GM18505 (cell line): ENCODE results near the gene NPAS3.

Source experiments
- ATAC-seq: cut with Tn5 transposase; IDR thresholded peaks from one replicate; pipeline ENCODE4 v1.9.1; 2021; ENCODE audit not compliant: unreplicated experiment
- POLR2A ChIP-seq: IDR thresholded peaks from 4 replicates; pipeline ENCODE4 v1.6.1; 2011; ENCODE audit warnings: borderline replicate concordance; ENCODE audit not compliant: insufficient read depth, insufficient read length; ENCODE audit errors: extremely low read depth

The NPAS3 gene

DNA sequence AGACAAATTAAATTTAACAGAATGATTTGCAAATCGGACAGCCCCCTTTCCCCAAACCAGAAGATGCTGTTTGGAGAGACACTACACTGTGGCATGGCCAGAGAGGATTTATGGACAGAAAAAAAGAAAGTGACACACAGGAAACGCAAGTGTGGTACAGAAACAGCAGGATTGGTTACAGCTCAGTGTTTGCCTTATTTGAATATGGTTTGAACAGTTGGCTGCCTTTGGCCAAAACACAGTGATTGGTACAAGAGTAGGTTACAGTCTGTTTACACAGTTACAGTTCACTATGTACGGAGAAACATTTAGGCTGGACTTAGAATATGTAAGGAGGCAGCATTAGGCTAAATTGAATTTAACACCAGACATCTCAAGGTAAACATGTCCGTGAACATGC is 335.3 kb downstream of the NPAS3 start:
- no peak for ATAC-seq
- TF ChIP-seq POLR2A, result no peak

DNA sequence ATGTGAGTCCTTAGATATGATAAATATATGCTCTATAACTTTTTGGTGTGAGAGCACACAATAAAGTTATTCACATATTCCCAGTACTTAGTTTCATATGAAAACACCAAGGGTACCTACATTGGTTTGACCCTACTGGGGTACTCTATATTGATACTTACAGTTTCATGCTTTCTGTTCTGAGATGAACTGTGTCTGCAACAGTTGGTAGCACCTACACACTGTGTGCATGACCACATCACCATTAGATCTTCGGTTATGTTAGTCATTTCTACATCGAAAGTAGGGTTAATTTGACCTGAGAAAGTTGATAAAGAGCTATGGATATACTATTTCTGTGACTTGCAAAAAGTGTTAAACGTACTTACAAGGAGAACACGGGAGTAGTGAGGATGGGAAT is 337.2 kb downstream of the NPAS3 start:
- ATAC-seq, result no peak
- TF ChIP-seq POLR2A, result no peak

DNA sequence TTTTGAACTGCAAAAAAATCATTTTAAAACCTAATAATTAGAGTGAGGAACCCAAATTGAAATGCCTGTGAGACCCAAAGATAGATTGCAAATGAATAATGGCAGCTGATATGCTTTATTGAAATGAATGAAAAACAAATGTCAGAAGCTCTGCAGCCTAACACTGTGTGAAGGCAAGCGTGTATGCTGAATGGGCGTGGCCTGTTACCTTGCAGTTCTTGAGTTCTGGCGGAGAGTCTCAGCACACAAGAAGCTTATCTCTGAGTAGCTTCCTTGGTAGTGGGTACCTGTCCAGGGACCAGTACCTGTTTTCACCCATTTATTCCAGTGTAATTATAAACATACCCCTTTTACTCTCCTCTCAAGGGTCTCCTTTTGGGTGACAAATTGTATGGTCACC is 341.2 kb downstream of the NPAS3 start:
- ATAC-seq, result no peak
- no peak for TF ChIP-seq POLR2A

DNA sequence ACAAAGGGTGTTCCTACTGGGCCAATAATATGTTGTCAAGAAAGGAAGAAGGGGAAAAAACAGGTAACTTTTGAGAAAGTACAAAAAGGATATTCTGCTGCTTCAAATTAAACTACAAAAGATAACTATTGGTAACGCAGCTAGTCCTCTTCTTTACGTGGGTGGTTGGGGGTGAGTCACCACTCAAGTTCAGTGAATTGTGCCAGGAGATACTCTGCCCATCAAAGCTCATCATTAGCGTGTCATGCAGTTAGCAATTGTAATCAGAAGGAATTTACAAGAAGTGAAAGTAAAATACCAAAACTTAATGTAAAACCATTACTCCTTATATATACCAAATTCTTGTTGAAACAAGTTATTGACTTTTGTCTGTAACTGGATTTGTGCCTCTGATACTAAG is 342.0 kb downstream of the NPAS3 start:
- TF ChIP-seq POLR2A, result no peak
- ATAC-seq, result no peak

DNA sequence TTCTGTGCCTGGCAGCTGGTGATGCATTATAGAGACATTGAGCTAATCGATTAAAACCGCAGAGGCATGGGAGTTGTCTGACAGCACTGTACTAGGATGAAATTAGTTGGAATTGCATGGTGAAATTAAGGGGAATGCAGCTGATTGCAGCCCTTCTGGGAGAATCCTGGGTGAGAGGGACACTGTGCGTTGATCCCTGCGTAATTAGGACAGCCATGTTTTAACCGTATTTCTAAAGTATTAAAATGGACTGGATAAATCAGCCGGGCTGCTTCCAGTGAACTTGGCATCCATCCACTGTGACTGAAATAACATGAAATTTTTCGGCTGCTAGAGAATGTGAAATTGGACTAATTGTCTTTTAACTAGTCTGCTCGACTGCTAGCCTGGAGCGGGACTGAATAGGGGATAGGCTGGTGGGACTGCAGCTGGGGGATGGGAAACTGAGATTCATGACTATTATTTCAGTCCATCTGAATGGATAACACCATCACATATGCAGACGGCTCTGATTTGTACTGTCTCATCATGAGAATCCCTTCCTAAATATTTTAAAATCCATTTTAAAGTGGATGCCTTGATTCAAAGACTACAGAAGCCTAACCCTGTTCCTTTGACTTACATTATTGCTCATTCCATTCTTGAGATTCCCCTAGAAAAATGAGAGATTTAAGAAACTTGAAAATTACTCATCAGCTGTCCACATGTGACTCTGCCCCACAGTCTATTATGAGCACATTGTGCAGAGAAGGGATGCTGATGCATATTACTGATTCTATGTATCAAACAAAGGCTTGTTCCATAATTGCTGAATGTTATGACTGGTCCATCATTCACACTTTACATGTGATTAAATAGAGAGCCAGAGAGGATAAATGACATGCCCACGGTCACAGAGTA is 343.9 kb downstream of the NPAS3 start:
- TF ChIP-seq POLR2A, result no peak
- no peak for ATAC-seq

DNA sequence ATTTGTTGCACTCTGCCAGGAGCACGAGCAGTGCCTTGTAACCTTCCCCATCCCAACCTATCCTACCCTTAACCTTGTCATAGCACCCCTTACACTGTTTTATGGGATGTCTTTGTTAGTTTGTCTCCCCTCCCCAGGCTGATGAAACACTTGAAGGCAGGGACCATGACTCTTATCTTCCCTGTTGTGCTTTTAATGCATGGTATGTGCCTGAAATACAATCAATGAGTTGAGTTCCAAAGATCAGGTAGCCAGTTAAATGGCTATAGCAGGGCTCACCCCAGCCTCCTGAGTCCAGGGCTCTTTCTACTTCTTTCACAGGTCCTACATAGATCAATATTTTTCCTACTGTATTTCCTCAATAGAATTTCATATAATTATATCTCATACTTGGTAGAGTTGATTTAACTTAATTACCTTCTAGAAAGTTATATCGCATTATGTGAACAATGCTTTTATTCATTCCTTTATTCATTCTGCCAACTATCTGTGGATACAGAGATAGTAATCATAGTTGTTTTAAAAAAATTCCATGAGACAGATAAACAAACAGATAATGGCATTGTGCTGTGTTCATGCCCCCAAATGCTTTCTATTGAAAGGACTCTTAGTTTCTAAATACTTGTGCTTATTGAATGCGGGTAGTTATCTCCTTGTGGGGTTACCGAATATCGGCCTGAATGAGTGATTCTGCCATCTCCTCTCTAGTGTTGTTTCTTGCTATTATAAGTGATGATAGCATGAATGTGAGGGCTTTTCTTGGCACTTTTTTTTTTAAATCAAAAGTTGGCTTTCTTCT is 347.4 kb downstream of the NPAS3 start:
- no peak for ATAC-seq
- TF ChIP-seq POLR2A, result no peak

DNA sequence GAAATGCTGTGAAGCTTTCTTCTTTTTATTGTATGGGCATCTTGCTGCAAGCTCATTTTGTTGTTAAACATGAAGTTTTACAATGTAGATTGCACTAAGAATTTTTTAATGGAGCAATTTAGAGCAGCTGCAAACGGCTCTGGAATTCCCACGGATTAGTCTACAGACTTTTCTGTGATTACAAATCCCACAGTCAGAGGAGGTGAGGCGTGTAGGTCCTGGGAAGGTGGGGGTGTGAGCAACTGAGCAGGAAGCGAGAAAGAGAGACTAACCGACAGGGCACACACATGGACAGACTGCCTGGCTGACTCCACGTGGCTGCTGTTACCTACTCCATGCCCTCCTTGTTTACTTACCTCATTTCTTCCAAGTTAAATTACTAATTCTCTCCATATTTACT is 348.5 kb downstream of the NPAS3 start:
- ATAC-seq, result no peak
- TF ChIP-seq POLR2A, result no peak

DNA sequence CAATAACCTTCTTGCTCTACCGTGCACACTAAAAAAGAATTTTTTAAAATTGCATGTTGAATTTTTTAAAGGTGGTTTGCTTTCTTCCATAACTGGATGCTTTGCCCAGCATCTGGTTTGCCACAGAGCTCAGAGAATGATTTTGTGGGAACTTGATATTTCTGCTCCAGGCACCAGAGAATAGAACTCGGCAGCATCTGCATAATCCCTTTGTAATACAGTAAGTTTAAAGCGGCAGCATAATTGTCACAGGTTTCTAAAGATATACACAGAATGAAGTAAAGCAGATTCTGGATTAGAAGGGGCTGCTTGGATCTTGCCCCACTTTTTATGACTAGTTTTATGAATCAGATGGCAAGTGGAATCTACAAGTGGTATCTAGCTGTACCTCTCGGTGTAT is 352.0 kb downstream of the NPAS3 start:
- ATAC-seq, result no peak
- no peak for TF ChIP-seq POLR2A

DNA sequence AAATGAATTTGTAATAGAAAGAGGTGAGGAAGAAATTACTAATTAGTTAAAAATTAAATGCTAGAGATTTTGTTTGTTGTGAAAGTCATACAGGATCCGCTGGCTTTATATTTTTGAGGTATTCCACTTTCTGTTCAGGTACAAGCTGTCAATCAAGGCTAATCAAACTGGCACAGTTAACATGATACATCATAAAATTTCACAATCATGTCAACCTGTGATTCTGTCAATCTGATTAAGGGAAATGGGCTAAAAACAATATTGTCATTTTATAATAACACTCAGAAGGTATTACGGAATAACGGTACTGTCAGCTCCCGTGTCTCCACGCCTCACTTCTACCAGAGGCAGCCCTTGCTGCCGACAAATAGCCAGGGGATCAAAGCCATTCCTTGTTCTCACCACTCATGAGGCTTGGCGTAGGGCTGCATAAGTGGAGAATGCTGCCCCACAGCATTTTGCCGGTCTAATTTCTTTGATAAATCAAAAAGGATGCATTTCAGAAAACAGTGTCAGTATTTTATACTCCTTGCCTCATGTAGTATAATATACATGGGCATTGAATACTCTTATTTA is 352.9 kb downstream of the NPAS3 start:
- TF ChIP-seq POLR2A, result no peak
- no peak for ATAC-seq

DNA sequence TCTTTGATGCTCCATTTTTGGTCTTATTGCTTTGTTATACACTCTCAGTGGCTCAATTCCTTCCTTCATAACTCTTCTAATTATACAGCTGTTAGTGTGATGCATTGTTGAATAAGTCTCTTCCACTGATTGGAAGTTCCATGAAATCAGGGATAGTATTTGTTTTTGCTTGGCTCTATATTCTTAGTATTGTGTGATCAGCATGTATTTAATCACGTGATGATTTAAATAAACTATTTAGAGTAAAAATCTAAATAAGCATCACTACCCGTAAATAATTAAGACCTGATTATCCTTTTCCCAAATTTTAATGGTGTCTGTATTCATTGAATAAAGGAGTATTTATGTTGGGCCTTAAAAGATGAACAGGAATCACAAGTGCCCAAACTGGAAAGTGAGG is 355.7 kb downstream of the NPAS3 start:
- TF ChIP-seq POLR2A, result no peak
- ATAC-seq, result no peak

DNA sequence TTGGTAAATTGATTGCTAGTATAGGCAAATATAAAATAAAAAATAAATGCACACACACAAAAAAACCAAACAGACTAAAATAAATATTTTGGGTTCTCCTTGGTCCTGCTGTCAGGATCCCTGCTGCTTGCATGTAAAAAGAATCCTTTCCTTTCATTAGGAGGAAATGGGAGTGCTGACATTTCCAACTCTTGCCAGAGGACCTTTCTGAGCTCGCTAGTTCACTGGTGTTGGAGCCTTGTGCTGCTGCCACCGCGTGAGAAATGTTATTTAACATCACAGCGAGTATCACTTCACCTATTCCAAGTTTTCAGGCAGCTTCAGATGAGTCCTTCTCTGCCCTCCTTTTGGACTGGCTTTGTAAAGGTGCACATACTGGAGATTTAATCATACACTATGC is 358.9 kb downstream of the NPAS3 start:
- no peak for ATAC-seq
- no peak for TF ChIP-seq POLR2A

DNA sequence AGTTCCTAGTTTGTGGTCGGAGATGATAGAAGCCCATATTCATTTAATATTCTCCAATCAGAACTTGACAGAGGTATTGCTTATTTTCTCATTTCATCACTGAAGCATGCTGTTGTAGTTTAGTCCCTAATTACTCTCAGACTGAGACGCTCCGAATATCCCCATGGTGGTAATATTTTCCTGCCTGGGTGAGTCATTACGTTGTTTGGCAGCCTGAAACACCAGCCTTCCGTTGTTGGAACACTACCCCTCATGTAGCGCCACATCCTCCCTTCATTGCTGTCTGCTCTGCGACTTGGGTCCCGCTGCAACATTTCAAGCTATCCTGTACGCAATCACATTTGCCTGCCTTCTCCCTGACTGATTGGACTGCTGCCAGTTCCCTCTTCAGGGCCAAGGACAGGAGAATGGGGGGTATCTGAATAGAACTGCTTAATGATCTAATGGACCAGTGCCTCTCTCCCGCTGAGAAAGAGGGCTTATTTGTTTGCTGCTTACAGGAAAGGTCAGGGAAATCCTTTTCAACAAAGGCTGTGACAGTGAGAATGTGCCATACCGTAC is 369.1 kb downstream of the NPAS3 start:
- no peak for ATAC-seq
- no peak for TF ChIP-seq POLR2A

DNA sequence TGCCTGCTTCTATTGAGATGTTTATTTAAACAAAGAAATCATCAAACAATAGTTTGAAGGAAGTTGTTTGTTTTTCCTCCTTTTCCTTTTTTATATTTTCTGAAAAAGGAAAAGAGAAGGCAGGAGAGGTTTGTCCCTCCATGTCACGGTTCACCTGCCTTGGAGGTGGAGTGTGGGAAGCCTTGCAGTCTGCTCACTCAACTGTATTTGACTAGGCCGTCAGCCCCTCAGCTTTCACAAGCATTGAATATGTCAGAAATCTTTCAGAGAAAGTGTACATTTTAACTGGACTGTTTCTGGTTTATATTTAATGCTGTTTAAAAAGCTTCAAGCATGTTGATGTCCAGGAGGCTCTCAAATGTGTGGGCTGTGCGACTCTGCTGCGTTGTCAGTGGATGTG is 370.4 kb downstream of the NPAS3 start:
- no peak for ATAC-seq
- no peak for TF ChIP-seq POLR2A
